ENCODE data around the gene ITGA7.
A peak's percentile ranks its signal among the peaks of the same experiment; 100 is the strongest.
"Not testable (repeated sequence)": the region's sequence is repeated elsewhere in the genome, so short reads cannot be mapped to it uniquely, and the experiment has no call there.

Gene ITGA7

GRCh38 chr12:55666508-55666907 is 41.2 kb downstream of the ITGA7 start:
- H3K4me3 Mint-ChIP-seq: no peak overlapping the region
- DNase-seq: no peak
- no peak overlapping the region for H3K27ac Mint-ChIP-seq
- H3K27me3 Mint-ChIP-seq: peaks cover 3% of the 10 kb centered on the region
- no peaks in the 10 kb centered on the region for H3K4me1 Mint-ChIP-seq (ENCODE audit: low read depth)
- no peaks in the 10 kb centered on the region for H3K36me3 Mint-ChIP-seq (ENCODE audit: low read depth)
- H3K9me3 Mint-ChIP-seq: no peaks in the 10 kb centered on the region

- peaks cover 3% of the 10 kb centered on the region for H3K27me3 Mint-ChIP-seq
- no peaks in the 10 kb centered on the region for H3K4me1 Mint-ChIP-seq (ENCODE audit: low read depth)
- H3K4me3 Mint-ChIP-seq: no peak overlapping the region
- H3K36me3 Mint-ChIP-seq (ENCODE audit: low read depth): no peaks in the 10 kb centered on the region
- no peak overlapping the region for H3K27ac Mint-ChIP-seq
- H3K9me3 Mint-ChIP-seq: no peaks in the 10 kb centered on the region
- no peak for DNase-seq
Observed at GRCh38 chr12:55664826-55665225, 42.9 kb downstream of the ITGA7 start.

GRCh38 chr12:55663391-55663790 is 44.3 kb downstream of the ITGA7 start:
- Mint-ChIP-seq H3K4me1 (ENCODE audit: low read depth) (no peaks in the 10 kb centered on the region), H3K36me3 (ENCODE audit: low read depth) (no peaks in the 10 kb centered on the region), H3K4me3 (no peak overlapping the region), H3K27ac (no peak overlapping the region), H3K27me3 (peaks cover 3% of the 10 kb centered on the region), H3K9me3 (no peaks in the 10 kb centered on the region)
- DNase-seq: no peak

DNA sequence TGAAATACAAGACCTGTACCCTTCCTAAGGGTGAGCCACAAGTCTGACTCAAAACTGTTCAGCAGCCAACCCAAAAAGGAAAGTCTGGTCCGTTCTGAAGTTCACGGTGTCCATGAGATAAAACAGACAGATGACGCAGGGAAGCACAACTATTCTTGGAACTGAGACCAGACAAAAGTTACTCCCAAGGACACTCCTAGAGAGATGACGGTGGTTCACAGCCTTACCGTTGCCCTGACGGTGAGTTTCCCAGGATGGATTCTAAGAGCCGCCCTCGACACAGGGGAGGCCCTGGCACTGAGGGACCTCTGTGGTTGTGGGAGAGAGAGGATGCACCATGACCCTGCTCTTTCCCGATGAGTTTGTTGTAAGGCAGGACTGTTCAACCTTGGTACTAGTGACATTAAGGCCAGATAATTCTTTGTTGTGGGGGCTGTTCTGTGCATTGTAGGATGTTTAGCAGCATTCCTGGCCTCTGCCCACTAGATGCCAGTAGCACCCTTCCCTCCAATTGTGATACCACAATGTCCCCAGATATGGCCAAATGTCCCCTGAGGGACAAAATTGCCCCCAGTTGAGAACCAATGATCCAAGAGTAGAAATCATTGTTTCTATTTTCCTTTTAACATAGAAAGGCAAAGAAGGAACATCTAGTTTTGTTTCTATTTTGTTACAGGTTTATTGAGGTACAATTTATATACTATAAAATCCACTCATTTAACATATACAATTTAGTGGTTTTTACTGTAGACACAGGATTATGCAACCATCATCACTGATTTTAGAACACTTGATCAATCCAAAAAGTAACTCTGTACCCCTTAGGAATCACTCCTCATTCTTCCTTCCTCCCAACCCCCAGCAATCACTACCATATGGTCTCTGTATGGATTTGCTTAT is 48.0 kb downstream of the ITGA7 start:
- Mint-ChIP-seq H3K4me1 (ENCODE audit: low read depth) (peaks cover 1% of the 10 kb centered on the region), H3K9me3 (no peaks in the 10 kb centered on the region), H3K4me3 (no peak overlapping the region), H3K36me3 (ENCODE audit: low read depth) (no peaks in the 10 kb centered on the region), H3K27ac (no peak overlapping the region), H3K27me3 (peaks cover 2% of the 10 kb centered on the region)
- DNase-seq: no peak

DNA sequence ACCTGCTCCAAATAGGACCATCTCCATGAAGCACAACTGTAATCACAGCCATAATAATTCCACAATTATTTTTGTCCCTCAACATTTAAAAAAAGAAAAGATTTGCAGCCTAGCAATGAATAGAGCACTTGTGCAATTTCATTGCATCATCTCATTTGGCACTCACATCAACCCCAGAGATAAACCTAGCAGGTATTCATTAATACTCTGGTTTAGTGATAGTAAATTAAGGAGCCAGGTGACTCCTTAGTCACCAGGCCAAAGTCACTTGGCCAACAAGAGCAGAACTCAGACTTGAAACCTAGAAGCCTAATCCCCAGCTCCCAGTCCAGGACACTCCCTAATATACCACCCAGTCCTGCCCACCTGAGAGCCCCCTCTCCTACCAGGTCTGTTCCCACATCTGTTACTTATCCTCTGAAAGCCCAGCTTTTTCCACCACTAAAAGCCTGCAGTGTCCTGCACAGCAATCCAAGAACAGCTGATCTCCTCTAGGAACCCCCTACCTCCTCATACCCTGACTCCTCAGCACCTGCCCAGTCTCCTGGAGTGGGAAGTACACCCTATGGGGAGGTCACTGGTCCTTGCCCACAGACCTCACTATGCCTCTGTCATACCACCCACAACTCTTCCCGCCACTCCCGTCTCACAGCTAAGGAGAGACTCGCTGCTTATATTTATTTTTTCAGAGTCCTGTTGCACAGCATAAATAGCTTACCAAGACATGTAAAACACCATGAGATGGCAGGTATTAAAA is 48.9 kb downstream of the ITGA7 start:
- DNase-seq: no peak
- Mint-ChIP-seq H3K36me3 (ENCODE audit: low read depth) (no peaks in the 10 kb centered on the region), H3K4me3 (no peak overlapping the region), H3K9me3 (no peaks in the 10 kb centered on the region), H3K27me3 (peaks cover 2% of the 10 kb centered on the region), H3K27ac (no peak overlapping the region), H3K4me1 (ENCODE audit: low read depth) (peaks cover 1% of the 10 kb centered on the region)

DNA sequence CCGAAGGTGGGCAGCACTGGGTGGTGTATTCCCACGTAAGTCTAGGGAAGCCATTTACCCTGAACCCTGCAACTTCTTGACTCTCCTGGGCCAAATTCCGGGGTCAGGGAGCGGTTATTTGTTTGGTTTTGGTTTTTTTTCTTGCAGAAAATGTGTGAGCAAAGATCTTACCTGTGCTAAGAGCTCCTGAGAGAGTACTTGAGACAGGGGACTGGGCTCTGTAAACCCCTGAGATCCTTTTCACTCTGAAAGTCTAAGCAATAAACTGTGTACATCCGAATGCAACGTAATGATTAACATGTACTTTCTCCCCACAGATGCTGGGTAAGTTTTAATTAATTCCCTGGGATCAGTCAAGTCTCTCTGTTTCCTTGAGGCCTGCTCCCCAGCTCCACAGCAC is 49.5 kb downstream of the ITGA7 start:
- no peak overlapping the region for H3K27ac Mint-ChIP-seq
- DNase-seq: no peak
- peaks cover 2% of the 10 kb centered on the region for H3K27me3 Mint-ChIP-seq
- H3K36me3 Mint-ChIP-seq (ENCODE audit: low read depth): no peaks in the 10 kb centered on the region
- H3K4me1 Mint-ChIP-seq (ENCODE audit: low read depth): peaks cover 2% of the 10 kb centered on the region
- no peak overlapping the region for H3K4me3 Mint-ChIP-seq
- peaks cover under 1% of the 10 kb centered on the region for H3K9me3 Mint-ChIP-seq

- no peak overlapping the region for H3K27ac Mint-ChIP-seq
- peaks cover 2% of the 10 kb centered on the region for H3K27me3 Mint-ChIP-seq
- peaks cover 5% of the 10 kb centered on the region for H3K9me3 Mint-ChIP-seq
- no peaks in the 10 kb centered on the region for H3K36me3 Mint-ChIP-seq (ENCODE audit: low read depth)
- no peak overlapping the region for H3K4me3 Mint-ChIP-seq
- no peak for DNase-seq
- H3K4me1 Mint-ChIP-seq (ENCODE audit: low read depth): peaks cover 11% of the 10 kb centered on the region
Observed at GRCh38 chr12:55657212-55657611, 50.5 kb downstream of the ITGA7 start.

DNA sequence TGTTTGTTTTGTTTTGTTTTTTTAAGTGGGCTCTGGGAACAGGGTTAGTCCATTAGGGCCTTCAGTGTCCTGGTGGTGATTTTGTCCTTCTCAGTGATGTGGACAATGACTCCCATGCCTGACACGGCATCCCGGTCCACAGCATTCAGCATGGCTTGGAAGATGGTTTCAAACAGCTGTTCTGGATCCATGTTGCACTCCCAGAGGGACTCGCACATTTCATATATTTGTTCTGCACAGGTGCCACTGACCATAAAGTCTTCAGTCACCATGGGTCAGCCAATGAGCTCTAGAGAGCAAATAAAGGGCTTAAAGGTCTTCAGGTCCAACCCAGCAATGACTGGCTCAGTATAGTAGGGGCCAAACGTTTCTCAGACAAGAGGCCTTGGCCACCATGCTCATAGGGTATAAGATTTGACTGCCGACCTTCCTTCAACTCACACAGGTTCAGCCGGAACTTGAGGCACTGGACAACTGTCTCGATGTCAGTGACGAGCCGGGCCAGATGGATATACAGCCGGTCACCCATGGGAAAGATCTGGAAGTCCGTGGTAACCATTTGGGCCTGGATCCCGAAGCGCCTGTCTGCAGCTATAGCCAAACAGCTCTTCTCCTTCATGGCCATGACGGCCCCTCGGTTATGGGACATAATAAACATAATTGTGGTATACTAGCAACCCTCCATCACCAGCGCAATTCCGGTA is 53.0 kb downstream of the ITGA7 start:
- H3K36me3 Mint-ChIP-seq (ENCODE audit: low read depth): peaks cover 4% of the 10 kb centered on the region
- DNase-seq: no peak
- no peak overlapping the region for H3K27ac Mint-ChIP-seq
- peaks cover 16% of the 10 kb centered on the region for H3K9me3 Mint-ChIP-seq
- H3K4me3 Mint-ChIP-seq: no peak overlapping the region
- H3K4me1 Mint-ChIP-seq (ENCODE audit: low read depth): peaks cover 30% of the 10 kb centered on the region
- peaks cover 2% of the 10 kb centered on the region for H3K27me3 Mint-ChIP-seq

- H3K27me3 Mint-ChIP-seq: peaks cover 2% of the 10 kb centered on the region
Observed at GRCh38 chr12:55653031-55653430, 54.7 kb downstream of the ITGA7 start.

DNA sequence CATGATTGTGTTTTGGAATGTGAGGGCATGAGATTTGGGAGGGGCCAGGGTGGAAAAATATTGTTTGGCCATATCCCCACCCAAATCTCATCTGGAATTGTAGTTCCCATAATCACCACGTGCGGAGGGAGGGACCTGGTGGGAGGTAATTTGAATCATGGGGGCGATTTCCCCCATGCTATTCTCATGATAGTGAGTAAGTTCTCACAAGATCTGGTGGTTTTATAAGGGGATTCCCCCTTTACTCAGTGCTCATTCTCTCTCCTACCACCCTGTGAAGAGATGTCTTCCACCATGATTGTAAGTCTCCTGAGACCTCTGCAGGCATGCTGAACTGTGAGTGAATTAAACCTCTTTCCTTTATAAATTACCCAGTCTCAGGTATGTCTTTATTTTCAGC is 55.4 kb downstream of the ITGA7 start:
- DNase-seq: no peak
- peaks cover 4% of the 10 kb centered on the region for H3K36me3 Mint-ChIP-seq (ENCODE audit: low read depth)
- H3K9me3 Mint-ChIP-seq: peaks cover 18% of the 10 kb centered on the region
- peak overlapping the region; percentile 79 for H3K27ac Mint-ChIP-seq
- peaks cover 30% of the 10 kb centered on the region for H3K4me1 Mint-ChIP-seq (ENCODE audit: low read depth)
- H3K27me3 Mint-ChIP-seq: peaks cover 2% of the 10 kb centered on the region
- H3K4me3 Mint-ChIP-seq: no peak overlapping the region

More at GRCh38 chr12:55653031-55653430, 54.7 kb downstream of the ITGA7 start:
- Mint-ChIP-seq H3K4me3 (no peak overlapping the region), H3K9me3 (peaks cover 18% of the 10 kb centered on the region), H3K4me1 (ENCODE audit: low read depth) (peaks cover 30% of the 10 kb centered on the region), H3K27ac (no peak overlapping the region), H3K36me3 (ENCODE audit: low read depth) (peaks cover 4% of the 10 kb centered on the region)
- no peak for DNase-seq

DNA sequence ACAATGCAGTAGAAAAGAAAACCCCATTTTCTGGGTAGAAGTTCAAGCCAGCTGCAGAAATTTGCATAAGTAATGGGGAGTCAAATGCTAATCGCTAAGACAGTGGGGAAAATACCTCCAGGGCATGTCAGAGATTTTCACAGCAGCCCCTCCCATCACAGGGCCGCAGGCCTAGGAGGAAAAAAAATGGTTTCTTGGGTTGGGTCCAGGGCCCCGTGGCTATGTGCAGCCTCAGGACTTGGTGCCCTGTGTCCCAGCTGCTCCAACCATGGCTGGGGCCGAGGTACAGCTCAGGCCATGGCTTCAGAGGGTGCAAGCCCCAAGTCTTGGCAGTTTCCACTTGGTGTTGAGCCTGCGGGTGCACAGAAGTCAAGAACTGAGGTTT is 56.4 kb downstream of the ITGA7 start:
- H3K27me3 Mint-ChIP-seq: no peaks in the 10 kb centered on the region
- no peak overlapping the region for H3K4me3 Mint-ChIP-seq
- DNase-seq: no peak
- no peak overlapping the region for H3K27ac Mint-ChIP-seq
- H3K9me3 Mint-ChIP-seq: peaks cover 18% of the 10 kb centered on the region
- H3K4me1 Mint-ChIP-seq (ENCODE audit: low read depth): peaks cover 36% of the 10 kb centered on the region
- peaks cover 4% of the 10 kb centered on the region for H3K36me3 Mint-ChIP-seq (ENCODE audit: low read depth)

GRCh38 chr12:55650620-55651298 is 56.9 kb downstream of the ITGA7 start:
- not testable (repeated sequence) for H3K36me3 Mint-ChIP-seq (ENCODE audit: low read depth); H3K27ac Mint-ChIP-seq; DNase-seq; H3K27me3 Mint-ChIP-seq; H3K4me3 Mint-ChIP-seq
- Mint-ChIP-seq H3K4me1 (ENCODE audit: low read depth) (peaks cover 41% of the 10 kb centered on the region), H3K9me3 (peaks cover 18% of the 10 kb centered on the region)

- H3K9me3 Mint-ChIP-seq: peaks cover 10% of the 10 kb centered on the region
- peaks cover 41% of the 10 kb centered on the region for H3K4me1 Mint-ChIP-seq (ENCODE audit: low read depth)
- no peak overlapping the region for H3K27ac Mint-ChIP-seq
- no peak for DNase-seq
- no peaks in the 10 kb centered on the region for H3K27me3 Mint-ChIP-seq
- peaks cover 4% of the 10 kb centered on the region for H3K36me3 Mint-ChIP-seq (ENCODE audit: low read depth)
- H3K4me3 Mint-ChIP-seq: no peak overlapping the region
Observed at GRCh38 chr12:55647027-55647426, 60.7 kb downstream of the ITGA7 start.

DNA sequence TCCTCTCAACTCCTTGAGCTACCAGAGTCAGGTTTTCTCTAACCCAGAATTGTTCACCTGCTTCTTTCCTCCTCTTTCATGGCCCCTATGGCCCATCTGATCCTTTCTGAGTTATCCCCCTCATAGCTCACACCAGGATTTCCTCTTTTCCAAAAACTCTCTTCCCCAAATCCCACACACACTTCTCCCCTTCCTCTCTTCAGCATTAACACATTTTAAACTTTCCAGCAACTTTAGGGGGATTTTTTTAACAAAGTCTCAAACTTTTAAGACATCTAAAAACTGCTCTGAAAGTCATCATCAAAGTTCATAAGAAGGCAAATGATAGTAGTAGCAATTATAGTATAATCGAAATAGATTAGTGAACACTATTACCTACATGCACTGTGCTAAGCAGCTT is 63.1 kb downstream of the ITGA7 start:
- no peak for DNase-seq
- H3K36me3 Mint-ChIP-seq (ENCODE audit: low read depth): no peaks in the 10 kb centered on the region
- H3K4me1 Mint-ChIP-seq (ENCODE audit: low read depth): peaks cover 27% of the 10 kb centered on the region

More for the DNA sequence above, 63.1 kb downstream of the ITGA7 start:
- H3K4me3 Mint-ChIP-seq: no peak overlapping the region
- no peak overlapping the region for H3K27ac Mint-ChIP-seq
- H3K27me3 Mint-ChIP-seq: no peaks in the 10 kb centered on the region
- H3K9me3 Mint-ChIP-seq: peaks cover 1% of the 10 kb centered on the region

All from activated T-cell treated with anti-CD3 and anti-CD28 coated beads, Interleukin-2, amount 50 U/mL, for 24 hours (primary cell).